Measurements from ENCODE around the gene AAK1.

Gene AAK1

DNA sequence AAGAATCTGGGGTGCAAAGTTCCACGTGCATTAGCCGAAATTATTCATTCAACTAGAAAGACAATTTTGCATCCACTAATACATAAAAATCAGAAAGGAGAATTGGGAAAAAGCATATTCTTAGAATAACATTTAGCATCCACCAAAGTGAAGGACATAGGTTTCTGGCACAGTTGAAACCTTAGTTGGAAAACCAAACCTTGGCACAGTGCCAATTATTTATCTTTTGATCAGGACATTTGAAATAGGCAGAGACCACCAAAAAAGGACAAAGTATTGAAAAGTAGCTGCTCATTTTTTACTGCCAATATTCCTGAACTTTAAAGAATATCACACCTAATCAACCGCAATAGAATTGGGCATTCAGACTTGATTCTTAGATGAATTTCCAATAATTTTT lies 180.8 kb downstream of the AAK1 start:
- no peak for DNase-seq (ENCODE audit: extremely low read depth, low read depth)
- H3K4me3 ChIP-seq (replicated peaks; ENCODE audit: low read depth, low read length), result no peak overlapping the region
- TF ChIP-seq, protein P1, sequence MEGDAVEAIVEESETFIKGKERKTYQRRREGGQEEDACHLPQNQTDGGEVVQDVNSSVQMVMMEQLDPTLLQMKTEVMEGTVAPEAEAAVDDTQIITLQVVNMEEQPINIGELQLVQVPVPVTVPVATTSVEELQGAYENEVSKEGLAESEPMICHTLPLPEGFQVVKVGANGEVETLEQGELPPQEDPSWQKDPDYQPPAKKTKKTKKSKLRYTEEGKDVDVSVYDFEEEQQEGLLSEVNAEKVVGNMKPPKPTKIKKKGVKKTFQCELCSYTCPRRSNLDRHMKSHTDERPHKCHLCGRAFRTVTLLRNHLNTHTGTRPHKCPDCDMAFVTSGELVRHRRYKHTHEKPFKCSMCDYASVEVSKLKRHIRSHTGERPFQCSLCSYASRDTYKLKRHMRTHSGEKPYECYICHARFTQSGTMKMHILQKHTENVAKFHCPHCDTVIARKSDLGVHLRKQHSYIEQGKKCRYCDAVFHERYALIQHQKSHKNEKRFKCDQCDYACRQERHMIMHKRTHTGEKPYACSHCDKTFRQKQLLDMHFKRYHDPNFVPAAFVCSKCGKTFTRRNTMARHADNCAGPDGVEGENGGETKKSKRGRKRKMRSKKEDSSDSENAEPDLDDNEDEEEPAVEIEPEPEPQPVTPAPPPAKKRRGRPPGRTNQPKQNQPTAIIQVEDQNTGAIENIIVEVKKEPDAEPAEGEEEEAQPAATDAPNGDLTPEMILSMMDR (IDR thresholded peaks at IDR 0.05; ENCODE audit: low read depth, low read length, missing control alignments), result no peak

DNA sequence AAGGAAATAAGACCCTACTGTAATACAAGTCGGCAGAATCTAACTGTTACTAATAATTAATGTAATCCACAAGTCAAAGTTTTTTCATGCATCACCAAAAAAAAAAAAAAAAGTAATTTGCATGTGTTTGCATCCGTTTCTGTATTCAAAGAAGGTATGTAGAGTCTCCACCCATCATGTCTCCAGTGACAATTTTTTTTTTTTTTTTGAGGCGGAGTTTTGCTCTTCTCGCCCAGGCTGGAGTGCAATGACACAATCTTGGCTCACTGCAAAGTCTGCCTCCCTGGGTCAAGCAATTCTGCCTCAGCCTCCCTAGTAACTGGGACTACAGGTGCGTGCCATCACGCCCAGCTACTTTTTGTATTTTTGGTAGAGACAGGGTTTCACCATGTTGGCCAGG lies 182.1 kb downstream of the AAK1 start:
- no peak overlapping the region for H3K4me3 ChIP-seq (replicated peaks; ENCODE audit: low read depth, low read length)
- no peak for DNase-seq (ENCODE audit: extremely low read depth, low read depth)
- TF ChIP-seq, protein P1 (IDR thresholded peaks at IDR 0.05; ENCODE audit: low read depth, low read length, missing control alignments), result no peak

DNA sequence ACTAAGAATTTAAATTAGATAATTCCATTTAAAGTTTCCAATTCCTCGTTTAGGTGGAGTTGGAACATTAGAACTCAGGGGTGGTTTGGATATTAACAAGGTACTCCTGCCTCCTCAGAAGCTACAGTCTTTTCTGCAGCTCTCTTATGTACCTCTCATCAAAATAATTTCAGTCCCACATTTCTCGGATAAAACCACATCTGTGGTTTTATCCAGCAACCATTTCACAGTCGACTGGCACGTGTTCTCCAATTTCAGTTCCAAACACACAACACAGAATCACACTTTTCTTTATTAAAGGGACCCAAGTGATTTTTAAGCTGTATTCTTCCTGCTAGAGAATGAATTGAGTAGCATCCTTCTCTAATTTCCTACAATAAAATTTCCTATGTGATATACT lies 183.6 kb downstream of the AAK1 start:
- no peak overlapping the region for H3K4me3 ChIP-seq (replicated peaks; ENCODE audit: low read depth, low read length)
- no peak for DNase-seq (ENCODE audit: extremely low read depth, low read depth)
- TF ChIP-seq, protein P1 (IDR thresholded peaks at IDR 0.05; ENCODE audit: low read depth, low read length, missing control alignments), result no peak

DNA sequence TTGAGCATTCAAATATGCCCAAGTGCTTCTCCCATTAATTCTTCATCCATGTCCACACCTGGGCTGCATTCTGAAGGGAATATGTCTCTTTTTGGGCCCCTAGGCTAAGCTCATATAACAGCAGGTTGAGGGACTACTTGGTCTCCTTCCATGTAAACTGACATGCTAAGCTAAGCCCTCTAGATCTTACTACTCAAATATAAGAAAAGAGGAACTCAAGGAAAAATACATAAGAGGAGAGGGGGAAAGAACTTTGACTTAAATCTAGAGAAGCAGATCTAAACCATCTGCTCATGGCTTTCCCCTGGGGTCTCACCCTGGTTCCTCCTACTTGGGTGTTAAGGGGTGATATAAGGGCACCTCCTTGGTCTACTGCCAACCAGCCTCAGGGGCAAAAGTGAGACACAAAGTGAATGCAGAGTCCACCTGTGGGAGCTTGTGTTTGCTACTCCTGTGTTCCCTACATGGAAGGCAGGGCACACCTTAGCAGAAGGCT lies 186.5 kb downstream of the AAK1 start:
- TF ChIP-seq, protein P1 (IDR thresholded peaks at IDR 0.05; ENCODE audit: low read depth, low read length, missing control alignments), result no peak
- DNase-seq (ENCODE audit: extremely low read depth, low read depth), result no peak
- no peak overlapping the region for H3K4me3 ChIP-seq (replicated peaks; ENCODE audit: low read depth, low read length)

DNA sequence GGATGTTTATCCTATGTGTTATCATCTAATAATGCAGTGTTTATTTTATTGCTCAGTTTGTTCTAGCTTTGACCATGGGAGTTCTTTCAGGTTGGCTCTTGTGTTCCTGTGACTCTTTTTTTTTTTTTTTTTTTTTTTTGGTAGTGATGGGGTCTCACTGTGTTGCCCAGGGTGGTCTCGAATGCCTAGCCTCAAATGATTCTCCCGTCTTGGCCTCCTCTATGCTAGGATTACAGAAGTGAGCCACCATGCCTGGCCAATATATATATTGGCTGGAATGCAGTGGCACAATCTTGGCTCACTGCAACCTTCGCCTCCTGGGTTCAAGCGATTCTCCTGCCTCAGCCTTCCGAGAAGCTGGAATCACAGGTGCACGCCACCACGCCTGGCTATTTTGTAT lies 187.4 kb downstream of the AAK1 start:
- no peak overlapping the region for H3K4me3 ChIP-seq (replicated peaks; ENCODE audit: low read depth, low read length)
- no peak for DNase-seq (ENCODE audit: extremely low read depth, low read depth)
- TF ChIP-seq, protein P1 (IDR thresholded peaks at IDR 0.05; ENCODE audit: low read depth, low read length, missing control alignments), result no peak

DNA sequence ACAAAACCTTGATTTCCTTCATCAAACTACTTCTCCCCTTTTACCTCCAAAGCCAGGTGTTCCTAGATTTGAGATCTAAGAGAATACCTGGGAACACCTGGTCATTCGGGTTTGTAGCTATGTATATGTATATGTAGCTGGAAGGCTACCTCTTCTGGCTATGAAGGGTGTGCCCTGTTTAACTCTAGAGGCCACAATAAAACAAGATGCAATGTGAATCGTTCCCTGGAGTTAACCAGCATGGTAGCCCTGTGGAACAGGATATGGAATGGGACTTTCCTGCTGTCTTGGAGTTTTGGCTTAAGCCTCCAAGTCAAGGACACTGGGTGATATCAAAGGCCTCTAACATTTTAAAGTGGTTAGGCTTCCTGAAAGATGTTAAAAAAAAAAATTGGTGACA lies 188.6 kb downstream of the AAK1 start:
- TF ChIP-seq, protein P1 (IDR thresholded peaks at IDR 0.05; ENCODE audit: low read depth, low read length, missing control alignments), result no peak
- H3K4me3 ChIP-seq (replicated peaks; ENCODE audit: low read depth, low read length), result no peak overlapping the region
- DNase-seq (ENCODE audit: extremely low read depth, low read depth), result no peak

DNA sequence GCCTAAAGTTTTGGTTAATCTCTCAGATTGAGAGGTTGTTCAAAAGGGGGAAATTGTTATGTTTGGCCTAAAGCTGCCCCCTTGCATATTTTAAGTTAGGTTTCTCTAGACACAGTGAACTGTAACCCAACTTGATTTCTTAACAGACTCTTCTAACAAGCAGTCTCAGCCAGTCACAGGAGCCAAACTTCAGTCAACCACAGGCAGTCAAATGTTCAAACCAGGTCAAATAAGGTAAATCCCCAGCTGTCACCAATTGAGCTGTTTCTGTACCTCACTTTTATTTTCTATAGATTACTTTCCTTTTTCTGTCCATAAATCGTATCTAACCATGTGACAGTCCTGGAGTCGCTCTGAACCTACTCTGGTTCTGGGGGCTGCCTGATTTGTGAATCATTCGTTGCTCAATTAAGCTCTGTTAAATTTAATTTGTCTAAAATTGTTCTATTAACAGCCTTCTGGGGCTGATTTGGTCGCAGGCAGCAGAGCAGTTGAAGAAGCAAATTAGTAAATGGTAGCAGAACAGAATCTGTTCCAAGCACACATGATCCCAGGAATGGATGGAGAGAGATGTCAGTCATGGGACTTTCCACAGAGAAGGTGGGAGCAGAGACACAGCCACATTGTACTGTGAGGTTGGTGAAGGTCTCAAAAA lies 189.9 kb downstream of the AAK1 start:
- no peak overlapping the region for H3K4me3 ChIP-seq (replicated peaks; ENCODE audit: low read depth, low read length)
- TF ChIP-seq, protein P1 (IDR thresholded peaks at IDR 0.05; ENCODE audit: low read depth, low read length, missing control alignments), result no peak
- no peak for DNase-seq (ENCODE audit: extremely low read depth, low read depth)

All from HFF-Myc (cell line).